HK-2 (cell line): ENCODE data around the gene NDUFS7.

Experiments used
- DNase-seq: peaks from one replicate; pipeline ENCODE4 v3.0.0-alpha.2; 2018; ENCODE audit not compliant: unreplicated experiment

The NDUFS7 gene

DNA sequence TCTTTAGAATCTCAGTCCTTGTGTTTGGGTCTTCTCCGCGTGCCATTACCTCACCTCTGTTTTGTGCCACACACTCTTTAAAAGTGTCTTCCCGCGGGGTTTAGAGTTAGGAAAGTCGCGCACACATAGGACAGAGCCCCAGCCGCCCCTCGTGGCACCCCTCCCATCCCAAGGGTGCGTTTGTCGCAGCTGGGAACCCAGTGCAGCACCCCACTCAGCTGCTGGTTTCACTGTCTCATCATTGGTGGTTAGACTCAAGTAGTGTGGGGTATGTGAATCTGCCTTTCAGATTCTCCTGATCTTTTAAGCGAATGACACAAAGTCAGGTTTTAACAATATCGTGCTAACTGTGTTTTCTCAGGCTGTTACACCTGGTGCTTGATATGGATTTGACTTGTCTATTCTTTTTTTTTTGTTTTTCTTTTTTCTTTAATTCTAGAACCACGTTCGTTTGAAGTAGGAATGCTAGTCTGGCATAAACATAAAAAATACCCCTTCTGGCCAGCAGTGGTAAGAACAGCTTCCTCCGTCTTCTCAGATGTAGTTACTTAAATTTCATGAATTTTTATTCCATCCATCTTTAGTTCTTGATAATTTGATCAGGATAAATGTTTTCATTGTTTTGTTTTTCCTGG, 19.5 kb upstream of the NDUFS7 start:
- DNase-seq: no peak

DNA sequence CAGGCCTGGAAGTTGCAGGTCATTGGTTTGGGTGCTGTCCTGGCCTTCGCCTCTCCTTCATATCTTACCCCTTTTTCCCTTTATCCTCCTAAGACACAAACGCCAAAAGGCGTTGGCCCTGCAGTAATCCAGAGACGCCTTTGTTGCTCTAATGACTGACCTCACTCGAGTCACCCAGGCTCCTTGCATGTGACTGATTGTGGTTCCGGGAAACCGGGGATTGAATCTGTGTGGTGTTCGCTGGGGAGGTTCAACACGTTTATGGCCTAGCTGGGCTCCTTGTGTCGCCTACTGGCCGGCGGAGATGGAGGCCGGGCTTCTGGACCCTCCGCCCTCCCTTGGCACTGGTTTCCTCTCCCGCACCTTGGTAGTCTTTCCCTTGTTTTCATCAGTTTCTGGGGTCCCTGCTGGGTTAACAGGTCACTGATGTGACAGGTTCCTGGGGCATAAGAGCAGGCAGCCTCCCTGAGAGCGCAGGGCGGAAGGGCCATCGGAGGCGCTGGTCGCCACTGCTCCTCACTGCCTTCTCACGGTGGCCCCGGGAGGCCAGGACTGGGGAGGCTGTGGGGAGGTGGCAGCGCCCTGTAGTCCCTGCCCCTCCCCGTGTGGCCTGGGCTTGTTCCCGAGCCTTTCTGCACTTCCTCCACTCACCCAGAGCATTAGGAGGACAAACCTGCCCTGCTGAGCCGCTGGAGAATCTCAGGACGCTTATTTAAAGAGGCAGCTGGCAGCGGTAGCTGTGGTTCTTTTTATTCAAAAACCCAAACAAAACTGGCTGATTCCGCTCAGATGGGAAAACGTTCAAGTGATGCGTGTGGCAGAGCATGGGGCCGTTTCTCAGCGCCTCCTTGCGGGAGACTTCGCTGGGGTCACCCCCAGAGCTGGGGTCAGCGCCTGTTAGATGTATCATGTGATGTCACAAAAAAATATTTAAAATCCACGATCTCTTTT, 18.1 kb upstream of the NDUFS7 start:
- DNase-seq: no peak

DNA sequence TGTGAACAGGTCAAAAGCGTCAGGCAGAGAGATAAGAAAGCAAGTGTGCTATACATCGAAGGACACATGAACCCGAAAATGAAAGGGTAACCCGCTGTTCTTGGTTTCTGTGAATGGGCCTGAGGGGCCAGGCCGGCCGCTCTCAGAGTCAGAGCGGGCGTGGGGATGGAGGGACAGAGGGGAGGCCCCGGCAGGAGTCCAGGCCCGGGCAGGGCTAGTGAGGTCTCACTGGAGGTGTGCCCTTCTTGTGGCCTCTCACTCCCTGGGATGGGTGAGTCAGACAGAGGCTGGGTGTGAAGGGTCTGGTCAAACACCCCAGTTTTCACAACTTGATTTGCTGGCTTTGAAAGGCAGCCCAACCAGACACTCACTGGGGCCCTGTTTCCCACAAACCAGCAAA, 17.4 kb upstream of the NDUFS7 start:
- no peak for DNase-seq

DNA sequence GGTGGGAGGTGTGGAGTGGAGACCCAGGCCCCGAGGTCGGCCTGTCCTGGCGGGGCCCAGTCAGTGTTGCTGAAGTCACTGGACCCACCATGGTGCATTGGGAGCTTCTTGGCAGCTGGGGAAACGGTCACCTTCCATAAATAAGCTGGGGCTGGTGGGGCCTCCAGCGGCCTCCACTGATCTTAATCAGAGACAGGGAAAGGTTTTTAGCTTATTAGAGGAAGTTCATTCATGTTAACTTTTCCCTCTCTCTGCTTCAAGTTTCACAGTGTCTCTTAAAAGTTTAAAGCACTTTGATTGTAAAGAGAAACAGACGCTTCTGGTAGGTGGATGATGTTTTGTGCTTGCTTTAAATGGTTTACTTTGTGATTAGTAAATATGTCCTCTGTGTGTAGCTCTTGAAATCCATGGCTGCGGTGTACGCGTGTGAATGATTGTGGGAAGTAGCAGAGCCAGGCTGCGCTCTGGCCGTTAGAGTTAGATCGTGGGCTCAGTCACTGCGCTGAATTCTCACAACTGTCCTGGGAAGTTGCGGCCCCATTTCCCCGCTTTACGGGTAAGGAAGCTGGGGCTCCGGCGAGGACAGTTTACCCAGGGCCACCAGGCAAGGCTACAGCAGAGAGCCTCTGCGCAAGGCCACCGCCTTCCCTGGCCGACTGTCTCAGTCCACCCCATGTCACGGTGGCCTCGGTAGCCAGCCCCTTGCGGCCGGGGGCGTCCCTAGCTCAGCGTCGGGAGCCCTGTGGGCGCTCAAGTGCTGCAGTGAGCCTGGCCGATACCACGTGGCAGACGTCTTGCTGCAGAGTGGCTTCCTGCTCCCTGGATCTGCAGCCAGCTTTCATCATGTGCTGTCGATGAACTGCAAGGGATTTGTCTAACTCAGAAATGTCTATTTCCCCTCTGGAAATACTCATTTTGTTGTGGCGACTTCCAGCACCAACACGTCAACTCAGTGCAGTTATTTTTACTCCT, 16.5 kb upstream of the NDUFS7 start:
- no peak for DNase-seq

DNA sequence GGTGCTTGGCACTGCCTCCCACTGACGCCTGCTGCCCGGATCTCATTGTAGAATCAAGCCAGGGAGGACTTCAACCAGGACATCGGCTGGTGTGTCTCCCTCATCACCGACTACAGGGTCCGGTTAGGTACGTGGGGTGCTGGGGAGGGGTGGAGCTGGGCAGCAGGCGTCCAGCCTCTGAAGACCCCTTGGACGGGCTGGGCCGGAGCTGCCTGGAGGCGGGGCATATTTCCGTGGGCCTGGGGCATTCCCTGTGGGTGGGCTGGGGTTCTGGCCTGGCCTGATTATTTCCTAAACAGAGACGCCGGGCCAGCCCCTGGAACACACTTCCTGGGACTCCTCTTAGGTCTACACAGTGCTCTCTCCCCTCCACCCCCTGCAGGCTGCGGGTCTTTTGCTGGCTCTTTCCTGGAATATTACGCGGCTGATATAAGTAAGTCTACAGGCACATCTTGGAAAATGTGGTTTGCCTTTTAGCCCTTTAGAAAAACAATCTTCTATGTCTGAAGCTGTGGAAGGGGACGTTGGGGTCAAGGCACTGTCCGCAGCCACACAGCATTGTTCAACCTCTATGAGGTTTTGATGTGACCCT, 14.4 kb upstream of the NDUFS7 start:
- no peak for DNase-seq

DNA sequence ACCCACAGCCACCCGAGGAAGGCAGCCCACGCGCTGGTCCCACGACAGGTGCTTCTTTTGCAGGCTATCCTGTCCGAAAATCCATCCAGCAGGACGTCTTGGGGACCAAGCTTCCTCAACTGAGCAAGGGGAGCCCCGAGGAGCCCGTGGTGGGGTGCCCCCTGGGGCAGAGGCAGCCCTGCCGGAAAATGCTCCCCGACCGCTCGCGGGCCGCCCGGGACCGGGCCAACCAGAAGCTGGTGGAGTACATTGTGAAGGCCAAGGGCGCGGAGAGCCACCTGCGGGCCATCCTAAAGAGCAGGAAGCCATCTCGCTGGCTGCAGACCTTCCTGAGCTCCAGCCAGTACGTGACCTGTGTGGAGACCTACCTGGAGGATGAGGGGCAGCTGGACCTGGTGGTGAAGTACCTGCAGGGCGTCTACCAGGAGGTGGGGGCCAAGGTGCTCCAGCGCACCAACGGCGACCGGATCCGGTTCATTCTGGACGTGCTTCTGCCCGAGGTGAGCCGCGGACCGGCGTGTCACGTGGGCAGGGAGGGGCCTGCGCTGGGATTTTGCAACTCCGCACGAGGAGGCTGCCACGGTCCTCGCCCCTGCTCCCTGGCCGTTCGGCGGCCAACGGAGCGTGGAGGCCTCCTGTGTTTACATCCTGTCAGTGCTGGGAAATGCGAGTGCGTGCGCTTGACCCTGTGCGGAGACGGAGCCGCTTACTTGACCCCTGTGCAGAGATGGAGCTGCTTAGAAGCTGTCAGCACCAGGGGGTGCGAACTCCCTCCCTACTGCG, 12.9 kb upstream of the NDUFS7 start:
- no peak for DNase-seq

DNA sequence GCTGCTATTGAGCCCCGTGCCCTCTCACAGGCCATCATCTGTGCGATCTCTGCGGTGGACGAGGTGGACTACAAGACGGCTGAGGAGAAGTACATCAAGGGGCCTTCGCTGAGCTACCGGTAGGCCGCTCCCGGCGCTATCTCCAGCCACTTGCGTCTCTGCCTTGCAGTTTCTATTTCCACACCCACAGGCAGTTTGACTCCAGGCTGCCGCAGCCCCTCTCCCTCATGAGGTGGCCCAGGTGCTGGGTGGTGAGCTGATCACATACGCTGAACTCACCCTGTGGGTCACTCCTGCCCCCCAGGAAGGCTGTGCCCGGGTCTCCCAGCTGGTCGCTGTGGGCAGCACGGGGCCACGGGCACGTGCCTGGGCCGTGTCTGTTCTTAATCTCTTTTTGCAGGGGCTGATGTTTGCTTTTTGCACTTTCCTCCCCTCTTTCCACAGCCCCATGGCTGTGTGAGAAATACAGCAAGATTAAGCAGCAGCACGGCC, 10.6 kb upstream of the NDUFS7 start:
- no peak for DNase-seq

DNA sequence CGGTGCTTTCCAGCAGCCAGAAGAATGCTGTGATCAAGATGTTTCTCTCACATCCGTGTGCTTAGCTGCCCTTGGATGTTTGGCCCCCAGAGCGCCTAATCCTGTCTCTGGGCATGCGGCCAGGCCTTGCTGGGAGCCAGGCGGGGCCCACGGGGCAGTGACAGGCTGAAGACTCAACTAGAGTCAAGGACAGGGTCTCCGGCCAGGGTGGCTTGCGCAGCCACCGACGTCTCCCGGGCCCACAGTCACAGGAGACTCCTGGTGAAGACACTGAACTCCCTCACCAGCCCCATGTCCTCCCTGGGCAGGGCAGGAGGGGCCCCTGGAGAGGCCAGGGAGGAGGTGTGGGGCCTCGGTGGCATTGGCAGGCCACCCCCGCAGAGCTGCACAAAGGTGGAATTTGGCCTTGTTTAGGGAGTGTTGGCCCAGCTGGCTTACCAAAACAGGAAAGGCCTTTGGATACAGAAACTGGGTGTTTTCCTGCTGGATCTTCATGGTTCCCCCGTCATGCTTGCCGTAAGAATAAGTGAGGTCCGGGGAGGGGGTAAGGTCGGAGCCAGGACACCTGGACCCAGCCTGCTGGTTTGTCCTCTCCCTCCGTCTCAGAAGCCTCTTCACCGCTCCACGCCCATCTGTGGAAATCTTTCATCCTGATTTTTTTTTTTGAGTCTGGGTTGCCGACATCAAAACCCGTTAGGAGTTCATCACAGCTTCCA, 10.0 kb upstream of the NDUFS7 start:
- DNase-seq: no peak

DNA sequence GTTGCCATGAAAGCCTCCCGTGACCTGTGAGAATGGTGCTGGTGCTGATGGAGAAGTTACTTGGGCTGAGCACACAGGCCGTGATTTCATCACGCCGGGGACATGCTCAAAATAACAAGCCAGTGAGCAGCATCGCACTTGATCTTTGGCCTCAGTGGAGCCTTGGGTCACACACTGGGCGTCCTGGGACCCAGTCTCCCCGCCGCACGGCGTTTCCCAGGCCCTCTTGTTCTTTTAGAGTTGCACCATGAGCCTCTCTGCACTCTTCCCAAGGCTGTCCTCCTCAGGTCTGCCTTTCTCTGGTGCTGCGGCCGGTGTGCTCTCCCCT, 9.5 kb upstream of the NDUFS7 start:
- DNase-seq: no peak

DNA sequence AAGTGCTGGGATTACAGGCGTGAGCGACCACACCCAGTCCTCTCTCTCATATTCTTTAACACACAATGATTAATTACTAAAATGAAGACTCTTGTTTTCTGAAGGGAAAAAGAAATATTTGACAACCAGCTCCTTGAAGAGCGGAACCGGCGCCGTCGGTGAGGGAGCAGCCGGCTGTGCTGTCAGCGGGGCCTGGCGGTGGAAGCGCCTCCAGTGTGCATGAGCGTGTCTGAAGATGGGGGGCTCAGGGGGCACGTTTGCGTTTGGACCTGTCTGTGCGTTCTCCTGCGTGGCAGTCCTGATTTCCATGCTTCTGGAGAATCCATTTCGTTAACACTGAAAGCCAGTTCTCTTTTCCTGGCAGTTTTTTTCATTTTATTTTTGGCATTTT, 7.3 kb upstream of the NDUFS7 start:
- DNase-seq: no peak

DNA sequence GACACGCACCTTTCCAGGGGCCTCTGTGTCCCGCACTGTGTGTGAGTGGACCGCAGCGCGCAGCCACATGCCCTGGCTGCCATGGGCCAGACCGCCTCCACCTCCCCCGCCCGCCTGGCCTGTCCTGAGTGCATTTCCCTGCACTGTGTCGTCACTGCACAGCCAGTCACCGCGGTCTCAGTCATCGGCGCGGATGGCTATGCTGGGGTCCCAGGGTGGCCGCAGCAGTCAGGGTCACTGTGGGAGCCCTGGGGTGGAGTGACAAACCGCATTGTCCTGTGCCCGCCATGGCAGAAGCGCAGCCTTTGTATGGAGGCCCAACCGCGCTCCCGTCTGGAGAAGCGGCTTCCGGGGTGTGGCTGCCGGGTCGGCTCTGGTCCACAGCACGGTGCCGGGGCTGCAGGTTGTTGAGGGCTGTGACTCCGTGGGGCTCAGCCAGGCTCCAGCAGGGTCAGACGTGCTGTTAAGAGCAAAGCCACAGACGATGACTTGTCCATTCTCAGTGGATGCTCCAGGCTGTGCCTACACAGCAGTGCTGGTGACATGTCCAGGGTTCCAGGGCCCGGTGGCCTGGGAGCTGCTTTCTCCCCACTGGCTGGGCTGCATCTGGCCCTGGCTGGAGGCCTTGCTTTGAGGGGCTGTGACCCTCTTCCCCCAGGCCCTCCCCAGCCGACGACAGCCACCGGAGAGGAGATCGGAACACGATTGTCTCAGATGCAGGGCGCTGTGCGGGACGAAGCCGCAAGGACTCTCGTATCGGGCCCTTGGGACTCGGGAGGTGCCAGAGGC, 6.3 kb upstream of the NDUFS7 start:
- no peak for DNase-seq

DNA sequence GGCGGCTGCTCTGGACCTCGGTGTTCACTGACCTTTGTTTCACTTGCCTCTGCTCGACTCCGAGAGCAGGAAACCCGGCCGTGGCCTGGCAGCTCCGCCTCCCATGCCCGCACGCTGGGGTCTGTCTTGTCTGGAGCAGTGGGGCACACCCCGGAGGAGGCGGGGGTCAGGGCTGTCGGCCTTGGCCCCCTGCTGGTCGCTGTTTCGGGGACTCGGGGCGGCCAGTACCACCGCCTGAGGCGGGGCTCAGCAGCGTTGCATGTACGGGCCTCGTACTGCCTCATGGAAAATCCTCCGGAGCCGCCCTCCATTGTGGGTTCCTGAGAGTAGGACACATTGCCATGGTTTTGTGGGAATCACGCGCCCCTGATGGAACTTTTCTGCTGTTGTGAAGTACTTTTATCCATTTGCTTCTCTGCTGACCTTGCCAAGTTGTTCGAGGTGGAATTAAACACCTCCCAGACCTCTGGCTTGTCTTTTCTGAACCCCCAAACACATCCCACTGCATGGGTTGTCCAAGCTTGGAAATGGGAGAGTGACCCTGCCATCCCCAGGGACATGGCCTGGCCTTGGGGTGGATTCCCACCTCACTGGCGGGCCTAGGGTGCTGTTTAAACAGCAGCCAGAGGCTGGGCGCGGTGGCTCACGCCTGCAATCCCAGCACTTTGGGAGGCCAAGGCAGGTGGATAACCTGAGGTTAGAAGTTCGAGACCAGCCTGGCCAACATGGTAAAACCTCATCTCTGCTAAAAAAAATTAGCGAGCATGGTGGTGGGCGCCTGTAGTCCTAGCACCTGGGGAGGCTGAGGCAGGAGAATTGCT, 5.5 kb upstream of the NDUFS7 start:
- no peak for DNase-seq

DNA sequence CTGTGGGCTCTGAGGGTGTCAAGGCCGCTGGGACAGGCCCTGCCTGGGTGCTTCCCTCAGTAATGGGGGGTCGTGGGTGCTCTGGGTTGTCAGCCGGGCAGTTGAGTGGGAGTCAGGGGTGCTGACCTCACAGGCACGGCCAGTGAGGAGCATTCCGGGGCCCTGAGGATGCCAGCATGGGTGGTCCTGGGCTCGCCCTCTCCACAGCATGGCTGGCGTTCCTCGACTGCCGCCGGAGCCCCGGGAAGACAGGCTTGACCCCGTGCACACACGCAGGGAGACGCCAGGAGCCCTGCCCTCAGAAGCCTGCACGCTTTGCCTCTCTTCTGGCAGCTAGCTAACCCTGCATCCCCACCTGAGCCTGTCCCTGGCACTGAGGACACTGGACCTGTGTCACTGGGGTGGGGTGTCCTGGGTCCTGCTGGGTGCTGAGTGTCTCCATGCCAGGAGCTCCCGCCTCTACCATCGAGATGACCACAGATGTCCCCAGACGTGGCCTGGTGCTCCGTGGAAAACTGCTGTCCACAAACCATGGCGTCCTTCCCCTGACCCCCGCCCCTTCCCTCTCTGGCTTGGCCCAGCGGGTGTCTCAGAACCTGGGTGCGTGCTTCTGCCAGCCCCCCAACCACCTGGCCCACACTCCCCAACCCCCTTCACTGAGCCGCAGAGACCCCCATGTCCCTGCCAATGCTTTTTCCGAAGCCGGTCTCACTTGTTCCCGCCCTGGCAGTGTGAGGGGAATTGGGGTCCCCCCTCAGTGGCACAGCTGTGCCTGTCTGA, 4.4 kb upstream of the NDUFS7 start:
- no peak for DNase-seq

DNA sequence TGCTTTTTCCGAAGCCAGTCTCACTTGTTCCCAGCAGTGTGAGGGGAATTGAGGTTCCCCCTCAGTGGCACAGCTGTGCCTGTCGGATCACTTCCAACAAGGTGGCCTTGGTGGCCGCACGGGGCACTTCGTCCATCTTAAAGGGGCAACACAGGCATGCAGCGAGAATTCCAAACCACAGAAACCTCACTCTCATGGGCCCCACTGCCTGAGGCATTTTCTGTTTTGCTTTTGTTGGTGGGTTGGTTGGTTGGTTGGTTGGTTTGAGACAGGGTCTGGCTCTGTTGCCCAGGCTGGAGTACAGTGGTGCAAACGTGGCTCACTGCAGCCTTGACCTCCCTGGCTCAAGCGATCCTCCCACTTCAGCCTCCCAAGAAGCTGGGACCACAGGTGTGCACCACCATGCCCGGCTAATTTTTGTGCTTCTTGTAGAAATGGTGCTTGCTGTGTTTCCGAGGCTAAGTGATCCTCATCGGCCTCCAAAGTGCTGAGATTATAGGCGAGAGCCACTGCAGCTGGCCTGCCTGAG, 3.7 kb upstream of the NDUFS7 start:
- no peak for DNase-seq

DNA sequence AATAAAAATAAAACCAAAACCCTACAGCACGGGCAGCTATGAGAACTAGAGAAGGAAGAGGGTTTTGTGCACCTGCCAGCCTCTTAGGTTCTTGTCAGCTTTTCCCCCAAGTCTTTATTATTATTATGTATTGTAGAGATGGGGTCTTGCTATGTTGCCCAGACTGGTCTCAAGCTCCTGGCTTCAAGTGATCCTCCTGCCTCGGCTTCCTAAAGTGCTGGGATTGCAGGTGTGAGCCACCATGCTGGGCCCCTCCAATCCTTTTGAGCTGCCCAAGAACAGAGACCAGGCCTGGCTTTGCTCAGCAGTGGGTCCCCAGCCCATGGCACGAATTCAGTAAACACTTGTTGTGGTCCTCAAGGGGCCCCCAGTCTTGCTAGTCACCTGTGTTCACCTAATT, 1.5 kb upstream of the NDUFS7 start:
- DNase-seq: no peak

DNA sequence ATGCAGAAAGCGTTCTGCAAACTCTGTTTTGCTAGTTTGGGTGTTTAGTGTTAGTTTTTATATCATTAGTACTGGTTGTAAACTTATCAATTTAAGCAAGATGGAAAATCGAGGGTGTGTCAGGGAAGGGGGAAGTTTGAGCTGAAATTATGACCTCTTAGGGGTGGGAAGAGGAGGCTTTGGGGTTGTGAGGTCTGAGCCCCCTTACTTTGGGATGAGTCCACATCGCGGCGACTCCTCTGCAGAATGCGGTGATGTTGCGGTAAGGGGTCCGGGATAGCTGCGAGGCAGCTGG, 743 bp upstream of the NDUFS7 start:
- no peak for DNase-seq

DNA sequence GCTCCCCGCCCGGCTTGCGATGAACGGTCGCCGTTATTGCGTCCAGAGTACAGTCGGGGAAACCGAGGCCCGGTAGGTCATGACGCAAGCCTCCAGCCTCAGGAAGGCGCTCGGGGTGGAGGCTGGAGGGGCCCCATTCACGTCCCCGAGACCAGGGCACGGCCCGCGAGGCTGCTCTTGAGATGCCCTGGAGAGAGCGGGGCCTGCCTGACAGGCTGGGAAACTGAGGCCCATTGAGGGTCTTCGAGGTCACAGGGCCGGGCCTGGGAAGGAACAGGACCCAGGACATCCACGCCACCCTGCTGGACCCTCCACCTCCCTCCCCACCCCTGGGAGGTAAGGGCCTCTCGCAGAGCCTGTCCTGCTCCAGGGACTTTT, 367 bp downstream of the NDUFS7 start:
- DNase-seq: no peak
